ENCODE results near the gene SUSD6.
A peak's percentile ranks its signal among the peaks of the same experiment; 100 is the strongest.
"Not testable (repeated sequence)": the region's sequence is repeated elsewhere in the genome, so short reads cannot be mapped to it uniquely, and the experiment has no call there.

Gene SUSD6

GRCh38 chr14:69591317-69591716, 20.1 kb upstream of the SUSD6 start:
- no peak for DNase-seq (ENCODE audit: low spot score)

DNA sequence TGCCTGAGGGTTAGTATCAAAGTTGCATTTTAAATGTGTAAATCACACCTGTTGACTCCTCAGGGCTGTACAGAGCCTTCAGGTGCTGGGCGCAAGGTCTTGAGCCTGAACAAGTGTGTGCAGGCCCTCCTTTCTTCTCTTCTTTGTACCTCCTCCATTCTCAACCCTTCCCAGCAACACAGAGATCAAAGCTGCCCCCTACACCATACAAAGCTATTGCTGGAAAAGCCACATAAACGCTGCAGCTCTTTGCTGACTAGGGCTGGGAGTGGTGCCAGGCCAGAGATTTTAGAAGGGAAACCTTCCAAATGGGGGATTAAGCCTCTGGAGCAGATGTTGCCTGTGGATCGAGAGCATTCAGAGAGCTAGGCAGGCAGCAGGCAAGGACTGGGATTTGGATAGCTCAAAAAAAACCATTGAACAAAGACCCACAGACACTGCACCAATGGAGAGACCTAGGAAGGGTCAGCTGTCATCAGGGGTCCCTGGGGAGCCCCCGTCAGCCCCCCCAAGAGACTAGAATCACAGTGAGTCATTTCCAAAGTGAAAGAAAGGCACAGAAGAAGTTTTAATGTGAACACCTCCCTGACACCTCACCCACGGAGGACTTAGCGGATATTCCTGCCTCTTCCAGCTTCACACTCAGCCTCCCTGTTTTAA, 18.2 kb upstream of the SUSD6 start:
- no peak for DNase-seq (ENCODE audit: low spot score)

DNA sequence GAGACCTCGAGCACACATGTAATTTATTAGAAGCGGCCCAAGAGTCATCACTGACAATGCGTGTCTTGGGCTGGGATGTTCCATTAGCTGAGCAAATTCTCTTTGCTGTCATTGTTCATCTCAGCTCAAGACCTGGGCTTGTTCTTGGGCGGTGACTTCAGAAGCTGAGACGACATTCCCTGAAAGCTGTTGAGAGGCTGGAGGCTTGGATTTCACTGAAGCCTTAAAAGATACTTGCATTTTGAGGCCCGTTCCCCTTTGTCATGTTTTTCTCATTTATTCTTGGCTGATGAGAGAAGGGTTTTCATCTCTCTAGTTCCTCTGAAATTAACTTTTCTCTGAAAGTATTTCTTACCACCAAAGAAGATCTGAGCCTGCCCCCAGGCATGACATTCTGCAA, 16.6 kb upstream of the SUSD6 start:
- DNase-seq (ENCODE audit: low spot score) = no peak

- DNase-seq (ENCODE audit: low spot score) = no peak
Observed at GRCh38 chr14:69595336-69595735, 16.1 kb upstream of the SUSD6 start.

GRCh38 chr14:69599431-69599830, 12.0 kb upstream of the SUSD6 start:
- not testable (repeated sequence) for DNase-seq (ENCODE audit: low spot score)

GRCh38 chr14:69600304-69600891, 11.0 kb upstream of the SUSD6 start:
- no peak for DNase-seq (ENCODE audit: low spot score)

DNA sequence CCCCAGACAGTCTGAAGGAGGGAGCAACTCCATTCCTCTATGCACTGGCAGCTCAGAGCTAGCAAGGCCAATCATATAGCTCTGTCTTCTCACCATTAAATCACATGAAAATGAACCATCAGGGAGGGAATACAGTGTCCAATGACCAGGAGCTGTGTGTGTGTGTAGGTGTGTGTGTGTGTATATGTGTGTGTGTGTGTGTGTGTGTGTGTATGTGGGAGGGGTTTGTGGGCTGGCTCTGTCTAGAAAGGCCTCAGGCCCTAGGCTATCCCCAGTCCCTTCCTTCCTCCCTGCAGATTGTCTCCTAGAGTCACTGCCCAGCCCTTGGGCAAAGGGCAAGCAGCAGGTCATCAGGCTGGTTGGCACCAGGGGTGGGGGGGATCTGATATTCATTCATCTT, 5.7 kb upstream of the SUSD6 start:
- no peak for DNase-seq (ENCODE audit: low spot score)

GRCh38 chr14:69606258-69607184, 4.9 kb upstream of the SUSD6 start:
- no peak for DNase-seq (ENCODE audit: low spot score)

GRCh38 chr14:69610020-69610873, 1.1 kb upstream of the SUSD6 start:
- DNase-seq (ENCODE audit: low spot score) = no peak

DNA sequence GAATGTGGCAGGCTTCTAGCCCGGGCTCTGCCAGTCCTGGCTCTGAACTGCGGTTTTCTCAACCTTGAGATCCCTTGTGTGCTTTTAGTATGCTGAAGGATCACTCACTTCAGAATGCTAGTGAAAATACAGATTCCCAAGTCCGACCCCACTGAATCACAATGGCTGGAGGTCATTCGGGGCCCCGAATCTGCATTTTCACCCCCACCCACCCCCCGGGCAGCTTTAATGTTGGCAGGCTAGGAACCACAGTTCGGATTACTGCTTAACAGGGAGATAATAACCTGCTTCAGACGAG, 573 bp upstream of the SUSD6 start:
- DNase-seq (ENCODE audit: low spot score) = no peak

DNA sequence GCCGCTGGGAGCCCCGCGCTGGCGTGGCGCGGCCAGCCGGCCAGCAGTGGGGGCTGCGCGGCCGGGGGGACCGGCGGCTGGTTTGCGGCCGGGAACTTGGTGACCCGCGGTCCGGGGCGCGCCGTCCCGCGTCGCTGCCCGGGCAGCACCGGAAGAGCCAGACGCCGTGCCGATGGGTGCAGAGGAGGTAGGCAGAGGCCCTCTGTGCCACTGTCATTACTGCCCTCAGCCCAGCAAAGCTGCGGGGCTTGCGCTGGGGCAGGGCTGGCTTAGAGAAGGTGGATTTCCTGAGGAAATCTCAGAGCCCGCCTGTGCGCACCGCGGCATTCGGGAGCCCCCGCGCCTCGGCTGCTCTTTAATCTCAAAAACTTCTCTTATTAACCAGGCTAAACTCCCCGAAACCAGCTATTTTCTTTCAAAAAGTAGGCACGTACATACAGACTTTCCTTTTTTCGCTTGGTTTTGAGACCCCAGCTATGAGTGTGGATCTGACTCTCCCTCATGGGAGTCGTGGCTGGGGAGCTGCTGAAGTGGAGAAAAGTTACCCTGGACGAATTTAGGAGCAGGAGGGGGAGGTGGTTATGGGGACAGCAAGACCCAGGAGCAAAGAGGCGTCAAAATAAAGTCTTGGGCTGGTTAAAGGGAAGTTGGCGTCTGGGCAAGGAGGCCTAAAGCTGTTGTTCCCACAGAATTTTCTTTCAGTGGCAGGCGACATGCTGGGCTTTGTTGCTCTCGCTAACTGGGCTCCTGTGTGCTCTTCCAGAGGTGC, 802 bp downstream of the SUSD6 start:
- DNase-seq (ENCODE audit: low spot score) = no peak

DNA sequence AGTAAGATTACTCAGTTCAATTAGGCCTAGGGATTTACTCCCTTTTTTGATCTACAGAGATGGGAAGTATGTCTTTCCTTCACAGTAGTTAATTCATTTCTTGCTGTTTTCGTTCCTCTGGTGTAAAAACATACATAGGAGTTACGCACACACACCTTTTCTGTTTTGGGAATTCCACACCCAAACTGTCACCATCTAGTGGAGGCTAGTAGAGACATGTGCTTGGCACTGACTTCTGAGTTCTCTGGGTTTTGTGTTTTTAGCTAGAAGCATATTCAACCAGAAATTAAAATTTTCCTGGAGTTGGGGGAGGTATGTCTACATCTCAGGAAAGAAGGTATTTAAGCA, 1.4 kb downstream of the SUSD6 start:
- no peak for DNase-seq (ENCODE audit: low spot score)

GRCh38 chr14:69613312-69614073, 2.1 kb downstream of the SUSD6 start:
- no peak for DNase-seq (ENCODE audit: low spot score)

GRCh38 chr14:69614592-69614991, 3.2 kb downstream of the SUSD6 start:
- DNase-seq (ENCODE audit: low spot score) = no peak

GRCh38 chr14:69615121-69615495, 3.7 kb downstream of the SUSD6 start:
- no peak for DNase-seq (ENCODE audit: low spot score)

GRCh38 chr14:69615496-69616407, 4.4 kb downstream of the SUSD6 start:
- peak; percentile 63 for DNase-seq (ENCODE audit: low spot score)

GRCh38 chr14:69616408-69616773, 5.0 kb downstream of the SUSD6 start:
- DNase-seq (ENCODE audit: low spot score) = no peak

GRCh38 chr14:69617796-69618195, 6.4 kb downstream of the SUSD6 start:
- DNase-seq (ENCODE audit: low spot score) = no peak

DNA sequence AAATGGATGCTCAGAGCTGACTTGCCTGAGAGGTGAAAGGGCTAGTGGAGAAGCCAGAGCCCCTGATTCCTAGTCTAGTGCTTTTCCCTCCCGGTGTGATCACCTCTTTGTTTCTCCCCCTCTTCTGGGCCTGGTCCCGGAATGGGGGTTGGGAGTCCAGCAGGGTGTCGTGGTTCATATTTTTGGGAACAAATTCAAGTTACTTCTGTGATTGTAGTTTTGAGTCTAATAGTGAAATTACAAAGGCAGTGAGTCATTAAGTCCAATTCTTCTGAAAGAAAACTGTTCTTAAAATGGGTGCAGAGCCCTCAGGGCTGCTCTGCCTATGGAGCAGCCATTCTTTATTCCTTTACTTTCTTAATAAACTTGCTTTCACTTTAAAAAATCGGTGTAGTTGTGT, 7.6 kb downstream of the SUSD6 start:
- no peak for DNase-seq (ENCODE audit: low spot score)

DNA sequence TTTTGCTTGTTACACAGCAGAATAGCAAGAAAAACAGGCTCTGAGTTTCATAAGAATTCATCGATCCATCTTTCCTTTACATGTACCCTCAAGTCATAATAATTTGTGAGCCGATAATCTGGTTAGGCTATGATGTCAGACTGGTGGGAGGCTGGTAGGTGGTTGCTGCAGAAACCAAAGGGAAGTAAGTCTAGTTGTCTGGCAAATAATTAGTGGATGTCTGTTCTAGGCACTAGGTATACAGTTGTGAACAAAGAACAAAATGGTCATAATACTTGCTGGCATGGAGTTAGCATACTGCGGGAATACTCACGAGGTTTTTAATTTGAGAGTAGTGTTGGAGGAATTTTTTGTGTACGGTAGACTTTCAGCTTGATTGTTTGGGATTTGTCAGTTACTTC, 8.8 kb downstream of the SUSD6 start:
- no peak for DNase-seq (ENCODE audit: low spot score)

Data from CD4-positive, alpha-beta T cell treated with Interleukin-2 at 100 ng/mL for 4 hours (primary cell).